NT2/D1 (cell line): ENCODE results near the gene SFXN5.

Experiments used
- SUZ12 ChIP-seq: IDR thresholded peaks from 2 replicates; pipeline ENCODE4 v1.6.1; 2011; ENCODE audit not compliant: insufficient read length, insufficient read depth; ENCODE audit errors: extremely low read depth
- ZNF274 ChIP-seq: IDR thresholded peaks from 2 replicates; pipeline ENCODE4 v1.6.1; 2011; ENCODE audit warnings: mild to moderate bottlenecking, low read depth, low read length

DNA sequence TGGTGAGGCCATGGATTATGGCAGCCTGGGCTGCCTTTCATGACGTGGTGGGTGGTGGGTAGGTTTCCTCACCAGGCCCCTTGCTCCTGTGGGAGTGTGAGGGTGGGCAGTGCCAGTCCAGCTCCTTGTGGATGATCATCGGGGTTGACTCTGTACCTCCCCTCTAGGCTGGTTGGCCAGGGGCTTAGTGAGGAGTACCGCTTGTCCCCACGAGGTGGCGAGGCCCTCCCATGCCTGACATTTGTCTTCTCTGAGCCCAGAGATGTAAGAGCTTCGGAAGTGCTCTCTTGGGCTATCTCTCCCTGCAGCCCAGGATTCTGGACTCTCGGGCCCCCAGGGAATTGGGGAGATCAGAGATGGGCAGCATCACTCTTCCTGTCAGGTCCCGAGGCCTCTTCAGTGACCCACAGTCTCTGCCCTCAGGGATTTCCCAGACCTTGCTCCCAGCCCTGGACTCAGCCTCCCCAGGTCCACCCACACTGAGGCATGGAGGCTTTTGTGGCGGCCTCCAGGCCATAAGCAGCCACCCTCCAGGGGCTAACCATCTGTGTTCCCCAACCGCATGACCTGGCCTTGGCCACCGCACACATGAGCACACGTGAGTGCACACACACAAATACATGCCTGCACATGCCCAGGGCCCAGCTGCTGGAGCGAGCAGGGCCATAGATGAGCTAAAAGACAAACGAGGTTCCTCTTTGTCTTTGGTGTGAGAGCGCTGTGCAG lies 177.8 kb downstream of the SFXN5 start:
- no peak for TF ChIP-seq ZNF274
- TF ChIP-seq SUZ12 = no peak
